Prostate gland (tissue), 2 donors: ENCODE data around the gene ONECUT3. TPM values are rescaled to one million over a fixed set of nuclear protein-coding genes. Genes with fewer than 3 reads are reported as not detected.

Experiments used
- DNase-seq: peaks from one replicate; pipeline ENCODE4 v3.0.0-alpha.2; 2019; ENCODE audit warnings: low spot score
- H3K27ac ChIP-seq, 2 donors: fragments of 200-600 bp; sonication (generic); 2 replicates each; pipeline ENCODE4 v1.5.1; 2017 to 2019
- H3K27me3 ChIP-seq: fragments of 200-600 bp; sonication (generic); replicated peaks from 2 replicates; pipeline ENCODE4 v1.5.1; 2019; ENCODE audit not compliant: insufficient read depth
- H3K36me3 ChIP-seq, 2 donors: fragments of 200-600 bp; sonication (generic); 1 replicate in 1 of 2; 2 replicates in 1 of 2; pipeline versions ENCODE4 v1.5.1 to v1.8.1; 2017 to 2019
- H3K4me1 ChIP-seq: fragments of 200-600 bp; sonication (generic); replicated peaks from 2 replicates; pipeline ENCODE4 v1.5.1; 2019
- H3K4me3 ChIP-seq, 2 donors: fragments of 200-600 bp; sonication (generic); 2 replicates each; pipeline ENCODE4 v1.5.1; 2017 to 2019
- H3K9me3 ChIP-seq: fragments of 200-600 bp; sonication (generic); 2 replicates; pipeline ENCODE4 v1.5.1; 2017
- CTCF ChIP-seq, 4 experiments: fragments of 200-600 bp in 2 of 4; fragments of 450-650 bp in 2 of 4; sonication (generic) in 2 of 4; IDR thresholded peaks; 1 replicate in 3 of 4; 2 replicates in 1 of 4; pipeline ENCODE4 v1.5.1; 2016 to 2019; ENCODE audit warnings: antibody characterized with exemption in 4 of 4, mild to moderate bottlenecking in 2 of 4, moderate library complexity in 2 of 4
- POLR2A ChIP-seq: fragments of 450-650 bp; IDR thresholded peaks from one replicate; pipeline ENCODE4 v1.6.1; 2016; ENCODE audit warnings: antibody characterized with exemption, mild to moderate bottlenecking
- POLR2AphosphoS5 ChIP-seq: sonication (generic); formaldehyde crosslinking; IDR thresholded peaks from one replicate; pipeline ENCODE4 v1.6.1; 2017; ENCODE audit warnings: antibody characterized with exemption
- WGBS: methylation state at CpG from one replicate; pipeline ENCODE4 v1.1.5; 2018; 5-methylcytosine and 5-hydroxymethylcytosine counted together
- intact Hi-C: fragments of 100-400 bp; cut with DNase I; formaldehyde crosslinking; loops from one replicate; pipeline ENCODE4 v1.14.2; 2022
- total RNA-seq, 2 donors: library from RNA; depleted of rRNA; stranded (reverse); fragments of >200 nt; gene quantifications; one replicate each; pipeline ENCODE4 v1.1.0, GENCODE V29; 2016

Gene ONECUT3
- total RNA-seq, 2 donors from 2014 or later, result not detected

- no peak for DNase-seq
- no peak for TF ChIP-seq POLR2AphosphoS5
- no peak for TF ChIP-seq CTCF (IDR thresholded peaks at IDR 0.05)
- TF ChIP-seq POLR2A, result no peak
- Histone ChIP-seq H3K4me3 (no peak overlapping the region), H3K4me1 (no peaks in the 10 kb centered on the region), H3K9me3 (no peaks in the 10 kb centered on the region), H3K27ac (no peak overlapping the region), H3K36me3 (no peaks in the 10 kb centered on the region), H3K27me3 (peaks cover 55% of the 10 kb centered on the region)
- intact Hi-C loops, result loop anchor here (10.0 kb wide), 1 partner anchor 224 kb away; no protein-coding TSS in a partner anchor
- 73% methylated on average over 9 of the region's 9 CpGs for WGBS
Measured at GRCh38 chr19:1768918-1769644, 15.8 kb downstream of the ONECUT3 start.

GRCh38 chr19:1769645-1769985 is 16.3 kb downstream of the ONECUT3 start:
- no peaks in the 10 kb centered on the region for H3K4me1 ChIP-seq
- TF ChIP-seq POLR2A (no peak), POLR2AphosphoS5 (no peak), CTCF (IDR thresholded peaks at IDR 0.05) (no peak)
- H3K9me3 ChIP-seq, result no peaks in the 10 kb centered on the region
- no peak for DNase-seq
- intact Hi-C loops, result loop anchor here (10.0 kb wide), 1 partner anchor 225 kb away; no protein-coding TSS in a partner anchor
- 4% methylated on average over 12 of the region's 12 CpGs for WGBS
- no peak overlapping the region for H3K4me3 ChIP-seq
- no peak overlapping the region for H3K27ac ChIP-seq
- H3K36me3 ChIP-seq, result no peaks in the 10 kb centered on the region
- peaks cover 55% of the 10 kb centered on the region for H3K27me3 ChIP-seq

GRCh38 chr19:1770866-1771576 is 17.7 kb downstream of the ONECUT3 start:
- H3K27me3 ChIP-seq, result peaks cover 57% of the 10 kb centered on the region

GRCh38 chr19:1773184-1773583 is 19.9 kb downstream of the ONECUT3 start:
- WGBS, result 18% methylated on average over 8 of the region's 8 CpGs
- peak; percentile 7 for DNase-seq
- no peak for TF ChIP-seq POLR2A
- TF ChIP-seq POLR2AphosphoS5, result peak; percentile 18
- TF ChIP-seq CTCF (IDR thresholded peaks at IDR 0.05), result no peak
- no peaks in the 10 kb centered on the region for H3K4me1 ChIP-seq
- H3K27ac ChIP-seq, result no peak overlapping the region
- H3K4me3 ChIP-seq, result no peak overlapping the region
- no peaks in the 10 kb centered on the region for H3K9me3 ChIP-seq
- peaks cover 50% of the 10 kb centered on the region for H3K27me3 ChIP-seq
- intact Hi-C loops, result no loop called here
- H3K36me3 ChIP-seq, result no peaks in the 10 kb centered on the region

More at GRCh38 chr19:1770866-1771576, 17.7 kb downstream of the ONECUT3 start:
- WGBS, result 97% methylated on average over 4 of the region's 4 CpGs
- no peak for TF ChIP-seq POLR2A
- Histone ChIP-seq H3K36me3 (no peaks in the 10 kb centered on the region), H3K4me3 (no peak overlapping the region), H3K27ac (no peak overlapping the region), H3K4me1 (no peaks in the 10 kb centered on the region), H3K9me3 (no peaks in the 10 kb centered on the region)
- no peak for DNase-seq
- intact Hi-C loops, result no loop called here

- H3K36me3 ChIP-seq, result no peaks in the 10 kb centered on the region
- DNase-seq, result no peak
- no peak overlapping the region for H3K27ac ChIP-seq
- TF ChIP-seq POLR2AphosphoS5, result no peak
- peak in 2 of 4 experiments; percentile 30 to 36 for TF ChIP-seq CTCF (IDR thresholded peaks at IDR 0.05)
- H3K4me1 ChIP-seq, result no peaks in the 10 kb centered on the region
- intact Hi-C loops, result no loop called here
- H3K4me3 ChIP-seq, result no peak overlapping the region
- H3K27me3 ChIP-seq, result peaks cover 49% of the 10 kb centered on the region
- H3K9me3 ChIP-seq, result no peaks in the 10 kb centered on the region
- WGBS, result 6% methylated on average over 52 of the region's 59 CpGs
Measured at GRCh38 chr19:1774989-1775772, 21.9 kb downstream of the ONECUT3 start.
